Measurements from ENCODE around the gene DCXR. TPM values are rescaled to one million over a fixed set of nuclear protein-coding genes. Genes with fewer than 3 reads are reported as not detected.

The DCXR gene
- total and polyA plus RNA-seq, 10 of the 15 experiments (the other 5 are each of a cell fraction or from before 2014, with no cell fraction given): 12.3 to 139 (median 88.9) TPM

DNA sequence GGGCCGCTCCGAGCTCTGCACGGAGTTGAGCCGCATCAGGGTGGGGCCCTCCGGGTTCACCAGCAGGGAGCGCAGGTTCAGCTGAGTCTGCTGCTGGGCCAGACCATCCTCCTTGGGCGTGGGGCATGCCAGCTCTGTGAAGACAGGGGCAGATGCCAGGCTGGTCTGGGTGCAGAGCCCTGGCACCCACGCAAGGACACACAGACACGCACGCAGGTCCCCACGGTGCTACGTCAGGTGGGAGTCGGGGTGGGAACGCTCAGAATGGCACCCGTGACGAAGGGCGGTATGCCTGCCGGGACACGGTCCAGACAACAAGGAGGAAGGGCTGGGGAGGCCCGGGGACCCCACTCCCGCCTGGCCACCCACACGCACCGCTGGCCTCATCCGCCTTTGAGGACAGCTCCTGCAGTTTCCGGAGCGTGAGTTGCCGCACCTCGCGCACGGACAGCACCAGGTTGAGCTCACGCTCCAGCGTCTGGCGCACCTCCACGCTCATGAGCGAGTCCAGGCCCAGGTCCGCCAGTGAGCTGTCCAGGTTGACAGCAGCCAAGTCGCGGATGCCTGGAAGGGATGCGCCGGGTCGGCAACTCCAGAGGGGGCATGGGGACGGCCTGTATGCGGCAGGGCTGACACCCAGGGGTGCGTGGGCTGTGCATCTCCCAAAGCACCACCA is 43.4 kb upstream of the DCXR start:
- Histone ChIP-seq H3K4me2 (ENCODE audit: control insufficient read depth, insufficient read depth) (no peak overlapping the region), H3K27me3 (replicated peaks in 1 of 2; ENCODE audit: control insufficient read depth in 2 of 2, insufficient read depth in 2 of 2, low read length in 1 of 2) (no peaks in the 10 kb centered on the region), H3K9ac (ENCODE audit: control insufficient read depth, insufficient read depth, low read length) (no peak overlapping the region), H3K9me3 (replicated peaks; ENCODE audit: control insufficient read depth, insufficient read depth, low read length) (no peaks in the 10 kb centered on the region), H3K79me2 (ENCODE audit: control insufficient read depth, insufficient read depth, low read length) (no peaks in the 10 kb centered on the region), H3K36me3 (ENCODE audit: control insufficient read depth in 2 of 2, insufficient read depth in 2 of 2, low read length in 1 of 2) (peaks cover 14 to 59% of the 10 kb centered on the region in 2 experiments; a peak in 3 of 4 replicates), H2AFZ (ENCODE audit: control insufficient read depth, low read depth, low read length) (no peak overlapping the region), H3K4me3 (no peak overlapping the region), H3K4me1 (ENCODE audit: control insufficient read depth, insufficient read depth, low read length) (no peaks in the 10 kb centered on the region), H3K27ac (ENCODE audit: control insufficient read depth, insufficient read depth) (no peak overlapping the region), H4K20me1 (ENCODE audit: control insufficient read depth, insufficient read depth) (no peaks in the 10 kb centered on the region)
- TF ChIP-seq POLR2AphosphoS2 (IDR thresholded peaks at IDR 0.05; ENCODE audit: low read depth, low read length): 0 out of 2 replicates have a peak, but pooled peaks have one; percentile 28
- TF ChIP-seq HDGF (IDR thresholded peaks at IDR 0.05): no peak
- no peak for TF ChIP-seq ZNF207 (IDR thresholded peaks at IDR 0.05; ENCODE audit: borderline replicate concordance)
- peak; percentile 35; the same call in 1 of the 2 replicates for TF ChIP-seq POLR2A (IDR thresholded peaks at IDR 0.05; ENCODE audit: low read depth, low read length)
- no peak for TF ChIP-seq ZNF217 (IDR thresholded peaks at IDR 0.05)
- RAD21 ChIA-PET (ENCODE audit: unreplicated experiment): no interaction called here
- POLR2A ChIA-PET: no interaction called here
- FAIRE-seq (no peak), DNase-seq (ENCODE audit: low read depth, low spot score) (no peak), ATAC-seq (no peak)
- no TSS peak for BruUV-seq (replicated peaks)
- intact Hi-C loops (cut with micrococcal nuclease; ENCODE audit: unreplicated experiment): no loop called here
- in situ Hi-C loops (cut with MboI): no loop called here
- WGBS (ENCODE audit: insufficient coverage, insufficient replicate concordance, low lambda C conversion rate, missing lambda C conversion rate): 96% methylated on average over 44 of the region's 44 CpGs
- CTCF ChIA-PET: no interaction called here
- SMC1A ChIA-PET (ENCODE audit: uncharacterized antibody, unreplicated experiment): no interaction called here

GRCh38 chr17:82080048-82080788 is 42.7 kb upstream of the DCXR start:
- no peaks in the 10 kb centered on the region for H3K4me1 ChIP-seq (ENCODE audit: control insufficient read depth, insufficient read depth, low read length)
- FAIRE-seq: no peak
- no peak overlapping the region for H2AFZ ChIP-seq (ENCODE audit: control insufficient read depth, low read depth, low read length)
- DNase-seq (ENCODE audit: low read depth, low spot score): no peak
- H3K27ac ChIP-seq (ENCODE audit: control insufficient read depth, insufficient read depth): no peak overlapping the region
- H3K4me2 ChIP-seq (ENCODE audit: control insufficient read depth, insufficient read depth): no peak overlapping the region
- peaks cover 11 to 54% of the 10 kb centered on the region in 2 experiments; a peak in 3 of 4 replicates for H3K36me3 ChIP-seq (ENCODE audit: control insufficient read depth in 2 of 2, insufficient read depth in 2 of 2, low read length in 1 of 2)
- no peaks in the 10 kb centered on the region for H3K9me3 ChIP-seq (replicated peaks; ENCODE audit: control insufficient read depth, insufficient read depth, low read length)
- no peaks in the 10 kb centered on the region for H3K79me2 ChIP-seq (ENCODE audit: control insufficient read depth, insufficient read depth, low read length)
- no TSS peak for BruUV-seq (replicated peaks)
- ChIA-PET CTCF (no interaction called here), POLR2A (no interaction called here), SMC1A (ENCODE audit: uncharacterized antibody, unreplicated experiment) (no interaction called here), RAD21 (ENCODE audit: unreplicated experiment) (no interaction called here)
- WGBS (ENCODE audit: insufficient coverage, insufficient replicate concordance, low lambda C conversion rate, missing lambda C conversion rate): 91% methylated on average over 35 of the region's 36 CpGs
- no peak for ATAC-seq
- no peak overlapping the region for H3K4me3 ChIP-seq
- no peaks in the 10 kb centered on the region for H3K27me3 ChIP-seq (replicated peaks in 1 of 2; ENCODE audit: control insufficient read depth in 2 of 2, insufficient read depth in 2 of 2, low read length in 1 of 2)
- in situ Hi-C loops (cut with MboI): no loop called here
- H4K20me1 ChIP-seq (ENCODE audit: control insufficient read depth, insufficient read depth): no peaks in the 10 kb centered on the region
- H3K9ac ChIP-seq (ENCODE audit: control insufficient read depth, insufficient read depth, low read length): no peak overlapping the region
- intact Hi-C loops (cut with micrococcal nuclease; ENCODE audit: unreplicated experiment): no loop called here
- TF ChIP-seq, protein P1, sequence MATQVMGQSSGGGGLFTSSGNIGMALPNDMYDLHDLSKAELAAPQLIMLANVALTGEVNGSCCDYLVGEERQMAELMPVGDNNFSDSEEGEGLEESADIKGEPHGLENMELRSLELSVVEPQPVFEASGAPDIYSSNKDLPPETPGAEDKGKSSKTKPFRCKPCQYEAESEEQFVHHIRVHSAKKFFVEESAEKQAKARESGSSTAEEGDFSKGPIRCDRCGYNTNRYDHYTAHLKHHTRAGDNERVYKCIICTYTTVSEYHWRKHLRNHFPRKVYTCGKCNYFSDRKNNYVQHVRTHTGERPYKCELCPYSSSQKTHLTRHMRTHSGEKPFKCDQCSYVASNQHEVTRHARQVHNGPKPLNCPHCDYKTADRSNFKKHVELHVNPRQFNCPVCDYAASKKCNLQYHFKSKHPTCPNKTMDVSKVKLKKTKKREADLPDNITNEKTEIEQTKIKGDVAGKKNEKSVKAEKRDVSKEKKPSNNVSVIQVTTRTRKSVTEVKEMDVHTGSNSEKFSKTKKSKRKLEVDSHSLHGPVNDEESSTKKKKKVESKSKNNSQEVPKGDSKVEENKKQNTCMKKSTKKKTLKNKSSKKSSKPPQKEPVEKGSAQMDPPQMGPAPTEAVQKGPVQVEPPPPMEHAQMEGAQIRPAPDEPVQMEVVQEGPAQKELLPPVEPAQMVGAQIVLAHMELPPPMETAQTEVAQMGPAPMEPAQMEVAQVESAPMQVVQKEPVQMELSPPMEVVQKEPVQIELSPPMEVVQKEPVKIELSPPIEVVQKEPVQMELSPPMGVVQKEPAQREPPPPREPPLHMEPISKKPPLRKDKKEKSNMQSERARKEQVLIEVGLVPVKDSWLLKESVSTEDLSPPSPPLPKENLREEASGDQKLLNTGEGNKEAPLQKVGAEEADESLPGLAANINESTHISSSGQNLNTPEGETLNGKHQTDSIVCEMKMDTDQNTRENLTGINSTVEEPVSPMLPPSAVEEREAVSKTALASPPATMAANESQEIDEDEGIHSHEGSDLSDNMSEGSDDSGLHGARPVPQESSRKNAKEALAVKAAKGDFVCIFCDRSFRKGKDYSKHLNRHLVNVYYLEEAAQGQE (IDR thresholded peaks at IDR 0.05; ENCODE audit: low read depth, low read length): no peak
- TF ChIP-seq POLR2AphosphoS5 (IDR thresholded peaks at IDR 0.05; ENCODE audit: low read length): no peak
- no peak for TF ChIP-seq CHD4 (IDR thresholded peaks at IDR 0.05)
- no peak for TF ChIP-seq GATAD2B (conservative IDR thresholded peaks at IDR 0.05; ENCODE audit: low read depth)
- no peak for TF ChIP-seq ZSCAN29 (IDR thresholded peaks at IDR 0.05)
- no peak for TF ChIP-seq STAT3 (IDR thresholded peaks at IDR 0.05; ENCODE audit: low read depth, low read length)
- TF ChIP-seq, protein P2, sequence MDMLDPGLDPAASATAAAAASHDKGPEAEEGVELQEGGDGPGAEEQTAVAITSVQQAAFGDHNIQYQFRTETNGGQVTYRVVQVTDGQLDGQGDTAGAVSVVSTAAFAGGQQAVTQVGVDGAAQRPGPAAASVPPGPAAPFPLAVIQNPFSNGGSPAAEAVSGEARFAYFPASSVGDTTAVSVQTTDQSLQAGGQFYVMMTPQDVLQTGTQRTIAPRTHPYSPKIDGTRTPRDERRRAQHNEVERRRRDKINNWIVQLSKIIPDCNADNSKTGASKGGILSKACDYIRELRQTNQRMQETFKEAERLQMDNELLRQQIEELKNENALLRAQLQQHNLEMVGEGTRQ (IDR thresholded peaks at IDR 0.05; ENCODE audit: borderline replicate concordance, low read depth, low read length): no peak
- TF ChIP-seq RFX5 (IDR thresholded peaks at IDR 0.05; ENCODE audit: low read depth, low read length): no peak
- no peak for TF ChIP-seq ETV6 (conservative IDR thresholded peaks at IDR 0.05 in 1 of 2, IDR thresholded peaks at IDR 0.05 in 1 of 2; ENCODE audit: borderline replicate concordance in 1 of 2, low read depth in 1 of 2)
